GM21717 (cell line): ENCODE data around the gene SLC25A13.
"Not testable (repeated sequence)": the region's sequence is repeated elsewhere in the genome, so short reads cannot be mapped to it uniquely, and the experiment has no call there.

ENCODE experiments used
- ATAC-seq: cut with Tn5 transposase; IDR thresholded peaks from one replicate; pipeline ENCODE4 v1.9.1; 2021; ENCODE audit warnings: mild to moderate bottlenecking, moderate library complexity; ENCODE audit not compliant: unreplicated experiment

SLC25A13 gene

DNA sequence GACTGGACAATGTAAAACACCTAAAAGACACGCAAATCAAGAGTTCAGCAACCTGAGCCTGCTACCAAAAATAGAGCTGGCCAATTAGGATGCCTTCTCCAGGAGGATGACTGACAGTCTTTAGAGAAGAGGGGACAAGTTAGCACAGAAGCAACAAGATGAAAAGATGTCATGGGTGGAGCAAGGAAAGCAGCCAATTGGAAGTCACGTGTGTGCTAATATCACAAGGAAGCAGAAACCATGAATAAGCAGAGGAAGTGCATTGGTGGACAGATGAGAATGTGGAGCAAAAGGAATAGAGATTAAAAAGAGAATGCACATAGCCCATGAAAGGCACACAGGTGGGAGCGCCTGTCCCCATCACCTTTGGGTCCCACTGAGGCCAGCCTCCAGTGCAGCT is 148.1 kb downstream of the SLC25A13 start:
- ATAC-seq, result no peak

DNA sequence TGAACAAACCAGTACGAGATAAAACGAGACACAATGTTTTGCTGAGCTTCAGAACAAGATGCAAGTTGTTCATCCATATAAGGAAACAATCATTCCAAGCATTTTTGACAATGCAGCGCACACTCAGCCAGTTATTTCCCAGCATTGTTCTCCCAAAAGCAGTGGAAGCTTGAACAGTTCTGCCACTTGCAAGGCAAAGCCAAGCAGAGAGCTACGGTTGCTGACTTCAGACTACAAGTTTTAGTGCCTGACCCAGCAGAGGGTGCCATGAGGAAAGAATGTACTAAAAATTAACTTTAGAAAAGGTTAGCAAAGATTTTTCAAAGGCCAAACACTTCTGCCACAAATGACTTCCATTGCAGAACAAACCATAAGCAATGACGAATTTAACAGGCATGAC is 152.5 kb downstream of the SLC25A13 start:
- ATAC-seq, result no peak

DNA sequence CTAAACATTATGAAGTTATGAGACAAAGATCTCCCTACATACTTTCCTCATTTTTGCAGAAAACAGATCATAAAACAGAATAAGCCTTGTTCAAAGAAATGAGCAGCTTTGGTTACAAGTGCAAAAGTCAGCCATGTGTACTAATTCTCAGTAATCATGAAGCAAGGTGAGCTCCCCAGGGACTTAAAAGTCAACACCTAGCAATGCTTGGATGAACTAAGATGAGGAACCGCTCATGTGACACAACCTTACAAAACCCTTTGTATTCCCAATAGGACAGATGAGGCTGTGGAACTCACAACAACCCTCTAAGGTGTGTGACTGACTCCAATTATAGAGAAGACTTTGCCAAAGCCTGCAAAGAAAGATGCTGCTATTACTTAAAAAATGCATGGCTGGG is 154.5 kb downstream of the SLC25A13 start:
- no peak for ATAC-seq

DNA sequence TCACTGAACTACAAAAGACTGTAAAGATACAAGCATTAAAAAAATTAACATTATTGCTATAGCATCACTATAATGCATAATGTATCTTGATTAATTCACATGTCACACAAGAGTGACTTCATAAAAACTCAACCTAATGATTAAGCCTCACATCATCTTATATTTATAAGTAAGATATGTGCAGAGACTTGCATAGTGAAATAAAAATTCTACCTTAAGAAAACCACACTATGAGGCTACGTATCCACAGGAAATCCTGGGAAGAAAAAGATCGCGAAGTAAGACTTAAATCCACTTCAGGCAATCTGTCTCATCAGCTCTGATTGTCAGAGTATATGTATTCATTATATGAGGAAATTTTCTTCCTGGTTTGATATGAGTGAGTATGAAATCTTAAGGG is 160.0 kb downstream of the SLC25A13 start:
- ATAC-seq, result no peak

DNA sequence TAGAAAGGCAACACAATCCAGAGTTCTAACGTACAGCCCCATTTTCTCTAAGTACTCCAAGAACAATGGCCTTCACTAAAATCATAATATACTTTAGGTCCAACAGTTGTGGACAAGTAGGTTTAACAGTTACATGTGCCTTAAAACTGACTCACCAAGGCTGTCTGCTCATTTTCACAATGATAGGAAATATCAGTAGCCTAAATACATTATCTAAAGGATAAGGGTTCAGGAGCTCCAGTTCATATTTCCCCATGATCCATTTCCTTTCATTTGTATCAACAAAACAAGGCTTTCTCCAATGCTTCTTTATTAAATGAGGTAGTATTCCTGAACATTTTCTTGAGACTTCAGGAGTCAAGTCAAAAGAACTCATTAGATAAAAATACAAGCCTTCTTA is 164.0 kb downstream of the SLC25A13 start:
- ATAC-seq, result no peak

DNA sequence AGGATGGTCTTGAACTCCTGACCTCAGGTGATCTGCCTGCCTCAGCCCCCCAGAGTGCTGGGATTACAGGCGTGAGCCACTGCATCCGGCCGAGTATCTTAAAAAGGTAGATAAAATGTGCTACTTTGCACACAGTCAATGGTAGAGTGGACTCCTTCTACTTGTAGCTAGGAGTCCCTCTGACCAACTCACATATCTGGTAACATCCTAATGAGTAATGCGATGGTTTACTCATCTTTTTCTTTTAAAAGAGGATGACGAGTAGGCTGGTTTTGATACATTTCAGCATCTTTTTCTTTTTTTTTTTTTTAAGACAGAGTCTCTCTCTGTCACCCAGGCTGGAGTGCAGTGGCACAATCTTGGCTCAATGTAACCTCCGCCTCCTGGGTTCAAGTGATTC is 167.4 kb downstream of the SLC25A13 start:
- ATAC-seq, result not testable (repeated sequence)

DNA sequence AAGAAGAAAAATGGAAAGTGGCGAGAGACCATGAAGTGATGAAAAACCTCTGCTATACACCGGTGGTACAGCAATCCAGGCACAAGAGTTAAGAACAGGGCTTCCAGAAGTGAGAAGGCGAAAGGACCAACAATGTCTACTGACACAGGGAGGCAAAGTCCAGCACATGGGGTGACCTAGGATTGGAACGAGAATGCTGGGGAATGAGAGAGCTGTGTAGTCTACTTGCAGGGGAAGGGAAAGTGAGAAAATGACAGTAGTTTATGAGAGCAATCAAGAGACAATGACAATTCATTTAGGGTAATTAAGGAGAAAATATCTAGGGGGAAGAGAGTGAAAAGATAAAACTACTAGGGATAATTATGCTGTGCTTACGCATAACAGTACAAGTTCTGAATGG is 169.2 kb downstream of the SLC25A13 start:
- no peak for ATAC-seq

DNA sequence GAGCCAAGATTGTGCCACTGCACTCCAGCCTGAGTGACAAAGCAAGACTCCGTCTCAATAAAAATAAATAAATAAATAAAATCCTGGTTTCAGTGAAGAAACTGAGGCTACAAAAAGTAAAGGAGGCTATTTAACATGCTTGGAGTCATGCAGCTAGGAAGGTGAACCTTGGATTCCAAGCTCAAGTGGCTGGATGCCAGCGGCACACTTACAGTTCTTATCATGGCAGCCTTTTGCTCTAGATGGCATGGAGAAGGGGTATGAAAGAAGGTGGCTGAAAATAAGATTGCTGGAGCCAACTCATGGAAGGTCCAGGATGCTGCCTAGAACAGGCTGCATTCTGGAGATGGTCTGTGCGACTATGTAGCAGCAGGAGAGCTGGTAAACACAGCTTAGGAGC is 170.0 kb downstream of the SLC25A13 start:
- ATAC-seq, result no peak

DNA sequence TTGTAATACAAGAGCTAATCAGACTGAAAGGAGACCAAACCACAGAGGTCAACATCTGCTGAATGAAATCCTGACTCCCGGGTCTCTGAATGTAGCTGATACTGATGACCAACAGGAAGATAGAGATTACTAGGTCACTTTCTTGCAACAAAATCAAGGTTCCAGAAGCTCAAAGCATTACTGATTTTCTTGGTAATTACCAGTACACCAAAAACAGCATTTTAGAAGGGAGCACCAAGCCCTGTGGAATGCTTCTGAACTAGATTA is 177.7 kb downstream of the SLC25A13 start:
- ATAC-seq, result no peak

DNA sequence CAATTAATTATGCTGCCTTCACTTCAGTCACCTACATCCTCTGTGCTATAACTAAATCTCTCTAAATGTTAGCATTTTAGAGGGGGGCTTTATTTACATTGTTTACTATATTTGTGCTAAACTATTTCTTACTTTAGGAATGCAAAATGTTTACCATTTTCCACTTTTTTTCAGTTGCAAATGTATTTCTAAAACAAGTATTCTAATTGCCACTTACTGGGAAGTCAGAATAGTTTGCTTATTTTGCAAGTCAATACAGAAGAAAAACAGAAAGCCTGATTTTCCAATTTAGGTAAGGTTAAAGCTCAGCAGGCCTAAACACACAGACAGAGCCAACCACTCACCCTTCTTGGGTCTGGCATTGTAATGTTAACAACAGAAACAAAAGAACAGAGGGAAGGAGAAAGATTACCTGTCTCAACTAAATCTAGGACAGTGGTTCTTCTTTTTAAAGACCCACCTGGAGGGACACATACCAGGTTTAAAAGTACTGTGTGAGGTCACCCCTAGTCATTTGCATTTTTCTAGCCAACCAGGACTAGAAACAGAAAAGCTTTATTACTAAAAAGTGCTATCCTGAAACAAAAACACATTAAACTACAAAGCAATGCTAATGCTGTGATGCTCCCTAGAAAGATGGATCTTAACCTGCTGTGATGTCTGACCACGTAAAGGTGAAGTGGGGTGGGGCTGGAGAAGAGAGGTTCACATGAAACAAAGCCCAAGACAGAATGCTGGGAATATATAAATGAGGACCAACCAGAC is 178.2 kb downstream of the SLC25A13 start:
- ATAC-seq, result no peak

DNA sequence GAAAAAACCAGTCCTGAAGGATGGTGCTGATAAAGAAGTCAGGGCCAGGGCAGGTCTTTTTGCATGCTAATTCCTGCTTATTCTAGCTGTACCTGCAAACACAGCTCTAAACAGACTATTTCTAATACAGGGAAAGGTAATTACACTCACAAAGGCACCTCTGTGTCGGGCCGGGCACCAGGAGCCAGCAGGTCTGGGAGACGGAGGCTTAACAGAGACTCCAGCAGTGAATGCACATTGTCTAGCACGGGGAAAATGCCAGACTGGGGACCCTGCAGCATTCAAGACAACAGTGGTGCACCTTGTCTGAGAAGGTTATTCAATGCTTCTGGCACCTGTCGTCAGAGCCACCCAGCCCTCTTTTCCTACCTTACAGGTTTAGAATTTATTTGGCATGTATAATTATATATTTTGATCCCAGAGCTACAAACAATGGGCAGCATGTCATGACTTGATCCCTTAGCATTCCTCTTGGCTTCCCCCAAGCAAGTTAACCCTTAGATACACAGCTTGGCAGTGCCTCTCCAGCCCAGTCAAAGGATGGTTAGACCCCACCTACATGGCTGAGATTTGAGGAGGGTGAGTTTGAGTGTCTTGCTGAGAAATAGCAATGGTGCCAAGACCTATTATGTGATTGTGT is 185.2 kb downstream of the SLC25A13 start:
- no peak for ATAC-seq

DNA sequence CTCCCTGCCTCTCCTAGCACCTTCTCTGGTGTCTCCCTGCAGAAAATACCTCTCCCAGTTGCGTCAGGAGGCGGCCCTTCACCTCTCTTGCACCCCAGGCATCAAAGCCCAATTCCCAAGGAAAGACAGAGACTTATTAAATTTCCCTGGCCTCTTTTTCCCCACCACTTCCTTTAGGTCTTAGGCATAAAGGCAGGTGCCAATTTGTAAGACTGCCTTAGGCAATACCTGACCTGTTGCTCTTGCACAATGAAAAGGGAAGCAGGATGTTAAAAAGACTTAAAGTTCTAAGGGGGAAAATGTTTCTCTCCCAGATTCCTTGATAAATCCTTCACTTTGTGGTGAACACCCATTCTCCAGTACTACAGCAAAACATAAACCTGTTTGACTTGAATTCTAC is 186.7 kb downstream of the SLC25A13 start:
- ATAC-seq, result no peak

DNA sequence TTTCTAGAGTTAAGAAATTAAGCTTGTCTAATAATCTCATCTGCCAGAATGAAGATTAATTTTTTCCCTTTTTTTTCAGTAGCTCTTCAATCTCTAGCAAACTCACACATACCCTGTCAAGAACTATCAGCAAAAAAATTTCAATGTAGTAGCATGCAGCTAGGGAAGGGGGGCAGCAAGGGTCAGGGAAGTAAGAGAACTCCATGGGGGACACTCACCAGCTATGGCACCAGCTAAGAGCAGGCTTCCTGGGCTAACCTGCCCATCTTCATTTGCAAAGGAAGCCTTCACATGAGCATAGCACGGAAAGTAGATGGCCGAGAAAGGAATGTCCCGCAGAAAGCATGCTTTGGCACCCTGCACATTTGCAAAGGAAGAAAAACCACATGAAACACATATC is 190.4 kb downstream of the SLC25A13 start:
- no peak for ATAC-seq

DNA sequence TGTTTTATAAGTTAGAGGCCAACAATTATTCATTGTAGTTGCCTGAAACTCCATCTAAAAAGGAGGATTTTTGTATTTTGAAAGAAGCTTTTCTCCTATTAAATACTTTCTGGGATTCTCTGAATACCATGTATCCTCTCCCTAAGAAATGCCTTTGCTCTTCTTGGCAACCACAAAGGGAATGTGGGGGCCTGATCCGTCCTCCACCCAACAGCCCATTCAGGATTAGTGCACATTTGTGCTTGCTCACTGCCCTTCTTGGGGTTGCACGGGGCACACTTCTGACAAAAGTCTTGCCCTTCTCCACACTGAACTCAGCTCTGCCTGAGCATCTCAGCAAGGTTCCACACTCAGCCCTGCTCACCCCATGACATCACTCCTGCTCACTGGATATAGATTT is 194.2 kb downstream of the SLC25A13 start:
- no peak for ATAC-seq

DNA sequence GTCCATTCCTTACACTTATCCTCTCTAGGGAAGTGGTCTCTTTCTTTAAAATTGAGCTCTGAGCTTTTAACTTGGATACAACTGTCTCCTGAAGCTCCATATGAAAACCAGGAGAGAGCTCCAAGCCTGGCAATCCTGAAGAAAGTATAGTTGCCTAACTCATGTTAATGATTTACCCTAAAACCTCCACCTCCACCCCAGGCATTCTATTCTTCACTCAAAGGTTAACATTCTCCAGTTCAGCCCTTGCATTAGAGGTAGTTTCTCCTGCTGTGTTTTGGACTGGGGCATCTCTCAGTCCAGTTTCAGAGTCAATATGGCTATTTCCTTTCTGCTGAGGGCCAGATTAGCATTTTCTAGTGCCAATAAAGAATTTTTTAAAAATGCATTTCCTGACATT is 195.5 kb downstream of the SLC25A13 start:
- ATAC-seq, result no peak

DNA sequence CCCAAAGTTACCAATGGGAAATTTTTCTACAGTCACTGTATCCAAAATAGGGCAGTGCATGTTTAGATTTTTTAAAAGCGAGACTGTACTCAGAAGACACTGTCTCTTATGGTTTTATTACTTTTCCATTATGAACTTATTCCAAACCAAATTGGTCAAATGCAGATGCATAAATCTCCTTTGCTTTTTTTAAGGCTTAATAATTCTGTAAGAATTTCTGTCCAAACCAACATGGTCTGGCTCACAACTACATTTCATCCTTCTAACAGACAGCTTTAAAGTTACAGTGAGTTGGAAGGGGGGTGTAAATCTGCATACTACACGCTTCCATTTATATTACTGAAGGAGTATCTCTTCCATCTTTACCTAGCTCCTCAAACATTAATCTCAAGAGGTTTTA is 199.2 kb downstream of the SLC25A13 start:
- ATAC-seq, result no peak

DNA sequence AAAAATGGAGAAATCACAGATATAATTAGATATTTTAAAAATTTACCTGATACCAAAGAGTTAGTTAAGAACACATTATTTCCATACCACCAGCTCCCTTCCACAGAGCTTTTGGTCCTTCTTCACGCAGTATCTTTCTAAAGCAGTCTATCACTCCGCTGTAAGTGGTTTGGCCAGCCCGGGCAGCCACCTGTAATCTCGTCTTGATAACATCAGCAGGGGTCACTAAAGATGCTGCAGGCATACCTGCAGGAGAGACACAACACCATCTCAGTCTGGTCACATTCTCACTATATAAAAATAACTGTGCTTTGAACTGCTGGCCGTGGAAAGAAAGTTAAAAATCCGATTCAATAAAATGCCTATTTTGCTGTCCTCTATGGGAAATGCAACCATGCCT is 200.1 kb downstream of the SLC25A13 start:
- ATAC-seq, result no peak

DNA sequence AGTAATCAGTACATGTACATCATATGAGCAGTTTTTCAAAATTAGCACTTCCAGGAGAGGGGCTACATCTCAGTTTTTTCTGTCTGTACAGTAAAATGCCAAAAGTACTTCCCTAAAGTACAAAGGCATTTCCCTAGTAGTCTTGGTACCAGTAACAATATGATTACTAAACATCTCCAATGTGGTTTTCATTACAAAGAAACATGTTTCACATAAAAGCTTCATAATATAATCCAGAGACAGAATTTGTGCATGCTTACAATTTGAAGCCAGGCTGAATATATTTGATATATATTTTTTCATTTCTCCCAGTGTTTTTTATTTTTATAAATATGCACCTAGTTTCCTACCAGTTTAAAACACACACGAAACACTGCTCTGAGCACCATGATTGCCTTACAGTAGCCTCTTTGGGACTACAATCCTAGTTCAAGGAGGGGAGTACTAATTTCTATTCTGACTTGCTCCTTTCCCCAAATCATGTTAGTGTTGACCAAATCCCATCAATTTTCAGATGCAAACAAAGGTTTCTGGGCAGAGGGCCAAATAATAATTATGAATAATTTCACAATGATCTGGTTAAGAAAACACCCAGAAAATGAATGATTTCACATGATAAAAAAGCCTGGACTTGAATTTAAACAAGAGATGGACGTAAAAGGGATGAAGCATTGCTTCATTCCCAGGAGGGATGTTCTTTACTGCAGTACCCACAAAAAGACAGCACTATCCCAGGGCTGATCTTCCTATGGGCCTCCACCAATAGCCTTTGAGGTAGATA is 201.3 kb downstream of the SLC25A13 start:
- ATAC-seq, result no peak

DNA sequence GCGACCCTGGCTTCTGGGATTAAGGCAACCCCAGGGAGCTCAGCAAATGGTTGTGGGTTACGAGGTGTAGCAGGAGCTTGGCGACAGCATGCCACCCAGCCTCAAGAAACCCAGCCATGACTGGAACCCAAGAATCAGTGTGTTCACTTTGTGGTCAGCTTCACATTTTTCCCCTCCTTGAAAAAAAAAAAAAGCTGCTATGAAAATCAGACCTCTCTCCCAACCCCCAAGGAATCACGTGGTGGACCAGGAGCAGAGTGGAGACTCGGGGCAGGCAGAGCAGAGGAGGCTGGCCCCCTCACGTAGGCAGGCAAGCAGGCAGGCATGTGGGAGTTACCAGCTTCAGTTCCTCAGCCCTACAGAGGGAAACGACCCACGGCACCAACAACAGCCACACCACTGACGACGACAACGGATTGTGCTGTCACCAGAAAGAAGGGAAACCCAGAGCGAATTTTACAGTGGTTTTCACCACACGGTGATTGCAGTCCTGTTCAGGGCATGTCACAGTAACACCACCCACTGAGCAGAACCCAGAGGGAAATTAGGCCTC is 203.4 kb downstream of the SLC25A13 start:
- ATAC-seq, result no peak

DNA sequence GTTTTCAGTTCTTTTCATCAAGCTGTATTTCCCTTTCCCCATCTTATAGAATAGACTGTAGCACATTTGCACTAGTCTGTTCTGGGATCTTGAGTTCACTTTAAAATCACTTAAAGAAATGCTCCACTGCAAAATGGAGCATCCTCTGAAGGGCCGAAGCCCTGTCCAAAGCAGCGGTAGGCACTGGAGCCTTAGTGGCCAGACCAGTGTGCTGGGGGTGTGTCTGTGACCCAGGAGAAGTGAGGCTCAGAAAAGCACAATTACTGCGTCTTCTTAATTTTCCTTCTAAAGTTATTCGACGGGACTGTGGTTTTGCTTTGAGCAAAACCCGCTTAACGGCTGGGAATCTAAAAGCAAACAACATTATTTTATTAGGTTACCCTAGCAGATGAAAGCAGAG is 205.7 kb downstream of the SLC25A13 start:
- no peak for ATAC-seq

DNA sequence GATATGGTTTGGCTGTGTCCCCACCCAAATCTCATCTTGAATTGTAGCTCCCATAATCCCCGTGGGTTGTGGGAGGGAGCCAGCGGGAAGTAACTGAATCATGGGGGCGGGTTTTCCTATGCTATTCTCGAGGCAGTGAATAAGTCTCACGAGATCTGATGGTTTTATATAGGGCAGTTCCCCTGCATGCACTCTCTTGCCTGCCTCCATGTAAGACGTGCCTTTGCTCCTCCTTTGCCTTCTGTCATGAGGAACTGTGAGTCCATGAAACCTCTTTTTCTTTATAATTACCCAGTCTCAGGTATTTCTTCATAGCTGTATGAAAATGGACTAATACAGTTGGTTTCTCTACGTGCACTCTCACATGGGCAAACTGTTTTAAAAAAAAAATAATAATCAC is 207.7 kb downstream of the SLC25A13 start:
- ATAC-seq, result no peak

DNA sequence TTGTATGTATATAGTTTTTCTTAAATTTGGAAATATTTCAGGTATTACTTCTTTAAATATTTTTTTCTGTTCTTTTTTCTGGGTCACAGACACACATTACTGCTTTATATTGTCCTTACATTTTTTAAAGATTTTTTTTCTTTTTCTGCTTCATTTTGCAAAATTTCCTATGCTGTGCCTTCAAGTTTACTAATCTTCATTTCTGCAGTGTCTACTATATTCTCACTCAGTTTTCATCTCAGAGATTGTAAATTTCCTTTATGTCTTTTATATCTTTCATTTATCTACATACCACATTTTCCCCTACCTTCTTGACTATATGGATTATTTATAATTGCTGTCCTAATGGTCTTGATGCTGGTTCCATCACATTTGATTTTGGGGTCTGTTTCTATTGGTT is 210.5 kb downstream of the SLC25A13 start:
- ATAC-seq, result no peak
